NCI-H82 (cell line): ENCODE data around the gene SYT7.
A peak's percentile ranks its signal among the peaks of the same experiment; 100 is the strongest.

Source experiments
- DNase-seq: peaks from one replicate; lab custom pipeline; 2025; lab: John Stamatoyannopoulos, UW

Gene SYT7

GRCh38 chr11:61535998-61536675 is 44.7 kb downstream of the SYT7 start:
- no peak for DNase-seq

DNA sequence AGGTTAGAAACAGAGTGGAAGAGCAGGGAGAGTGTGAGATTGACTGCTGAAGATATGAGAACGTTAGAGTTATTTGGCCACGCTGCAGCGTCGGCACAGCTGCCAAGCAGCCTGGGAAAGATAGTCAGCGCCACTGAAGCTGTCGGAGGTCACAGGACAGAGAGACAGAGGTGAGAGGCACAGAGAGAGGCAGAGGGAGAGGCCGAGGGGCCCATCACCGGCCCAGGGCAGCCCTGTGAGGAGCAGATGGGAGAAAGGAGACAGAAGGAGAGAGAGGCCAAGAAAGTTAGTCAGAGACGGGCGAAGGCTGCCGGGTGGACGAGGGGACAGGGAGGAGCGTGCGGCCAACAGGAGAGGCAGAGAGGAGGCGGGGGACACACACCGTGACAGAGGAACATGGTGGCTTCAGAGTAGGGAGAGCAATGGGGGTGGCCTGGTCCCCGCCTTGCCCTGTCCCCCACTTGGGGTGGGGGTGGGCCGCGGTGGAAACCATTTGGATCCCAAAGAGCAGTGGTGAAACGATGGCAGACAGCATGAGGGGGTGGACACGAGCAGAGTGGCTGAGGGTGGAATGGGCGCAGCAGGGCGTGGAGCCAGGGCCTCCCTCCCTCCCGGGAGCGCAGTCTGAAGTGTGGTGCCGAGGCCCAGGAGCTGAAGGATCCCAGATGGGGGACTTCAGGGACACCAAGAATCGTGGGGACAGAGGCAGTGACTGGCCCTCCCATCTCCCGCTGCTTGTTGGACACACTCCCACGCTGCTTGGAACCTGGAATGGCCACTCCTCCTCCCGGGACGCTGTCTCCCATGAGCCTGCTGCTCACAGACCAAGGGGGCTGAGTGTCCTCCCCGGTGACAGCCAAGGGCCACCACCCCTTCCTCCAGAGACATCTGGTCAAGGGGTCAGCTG is 45.7 kb downstream of the SYT7 start:
- DNase-seq, result no peak

DNA sequence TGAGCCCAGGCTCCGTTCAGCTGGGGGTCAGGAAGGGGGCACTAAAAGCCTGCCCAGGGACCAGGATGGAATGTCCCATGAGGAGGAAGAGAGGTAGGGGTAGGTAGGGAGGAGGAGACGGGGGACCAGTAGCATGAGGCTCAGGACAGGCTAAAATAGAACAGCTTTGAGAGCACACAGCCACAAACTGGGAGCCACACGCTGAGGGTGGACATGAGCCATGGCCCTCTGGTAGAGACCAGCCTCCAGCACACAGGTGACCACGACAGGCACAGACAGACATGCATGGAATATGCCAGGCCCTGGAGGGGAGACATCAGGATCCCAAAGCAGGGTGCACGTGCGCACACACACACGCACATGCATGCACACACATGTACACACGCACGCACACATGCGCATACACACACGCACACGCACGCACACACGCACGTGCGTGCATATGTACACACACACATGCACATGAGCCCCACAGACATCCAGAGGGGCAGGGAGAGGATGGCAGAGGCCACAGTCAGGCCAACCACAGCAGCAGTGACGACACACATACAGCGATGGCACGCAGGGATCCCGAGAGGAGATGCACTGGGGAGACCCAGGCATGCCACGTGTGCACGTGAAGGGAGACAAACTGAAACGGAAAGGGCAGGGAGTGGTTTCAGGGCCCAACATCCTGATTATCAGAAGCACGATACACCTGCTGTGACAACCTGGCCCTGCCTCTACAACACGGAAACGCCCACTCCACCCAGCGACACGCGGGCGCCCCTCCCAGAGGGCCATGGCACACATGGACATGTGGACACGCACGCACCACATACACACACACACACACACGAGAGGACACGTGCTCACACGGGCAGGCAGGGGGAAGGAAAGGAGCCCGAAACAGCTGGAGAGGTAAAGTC is 46.6 kb downstream of the SYT7 start:
- DNase-seq, result no peak

DNA sequence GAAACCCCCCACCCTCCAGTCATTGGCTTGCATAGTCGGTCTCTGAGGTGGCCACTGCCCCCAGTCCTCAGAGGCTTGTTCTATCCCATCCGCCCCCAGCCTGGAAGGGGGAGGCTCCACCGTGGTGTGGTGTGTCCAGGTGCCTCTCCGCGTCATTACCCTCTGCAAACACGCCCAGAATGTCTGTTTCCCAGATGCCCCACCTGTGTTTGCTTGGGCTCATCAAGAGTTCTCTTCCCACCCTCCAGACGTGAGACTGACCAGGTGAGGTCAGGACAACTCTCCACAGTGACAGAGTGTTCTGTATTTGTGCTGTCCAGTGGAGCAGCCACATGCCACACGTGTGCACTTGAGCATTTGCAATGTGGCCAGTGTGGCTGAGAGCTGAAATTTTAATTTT is 47.5 kb downstream of the SYT7 start:
- DNase-seq, result no peak

- no peak for DNase-seq
Observed at GRCh38 chr11:61533039-61533375, 47.9 kb downstream of the SYT7 start.

DNA sequence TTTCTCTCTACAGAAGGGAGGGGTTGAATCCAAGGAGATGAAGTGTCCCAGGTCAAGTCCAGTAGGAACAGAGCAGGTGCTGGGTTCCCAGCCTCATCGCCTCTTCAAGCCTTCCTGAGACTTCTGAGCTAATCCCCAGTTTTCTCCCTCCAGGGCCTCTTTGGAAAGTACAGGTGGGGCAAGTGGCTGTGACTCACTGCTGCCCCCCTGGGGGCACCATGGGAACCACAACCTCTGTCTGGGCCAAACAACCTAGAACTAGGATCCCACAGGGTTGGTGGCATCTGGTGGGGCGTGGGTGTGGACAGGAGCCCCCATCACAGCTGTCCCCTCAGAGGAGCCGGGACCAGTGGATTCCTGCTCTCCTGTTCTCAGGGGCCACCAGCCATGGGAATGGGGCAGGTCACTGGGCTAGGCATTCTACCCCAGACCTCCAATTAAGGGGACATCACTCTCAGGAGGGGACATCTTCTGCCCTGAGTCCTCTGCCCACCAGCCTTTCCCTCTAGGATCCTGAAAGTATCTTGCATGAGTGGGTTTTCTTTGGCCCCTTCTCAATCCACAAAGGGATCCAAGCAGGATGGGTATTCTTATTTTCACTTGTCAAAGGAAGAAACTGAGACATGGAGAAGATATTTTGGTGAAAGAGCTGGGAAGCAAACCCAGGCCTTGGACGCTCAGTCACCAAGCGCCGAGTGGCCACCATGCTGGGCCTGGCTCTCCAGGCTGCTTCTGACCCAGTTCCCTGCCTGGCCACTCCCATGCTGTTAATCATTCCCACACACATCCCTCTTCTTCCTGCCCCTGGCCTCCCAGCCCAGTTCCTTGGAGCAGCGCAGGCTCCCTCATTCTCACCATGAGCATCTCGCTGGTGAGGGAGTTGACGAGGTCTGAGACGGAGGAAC is 48.5 kb downstream of the SYT7 start:
- DNase-seq, result peak; percentile 84

DNA sequence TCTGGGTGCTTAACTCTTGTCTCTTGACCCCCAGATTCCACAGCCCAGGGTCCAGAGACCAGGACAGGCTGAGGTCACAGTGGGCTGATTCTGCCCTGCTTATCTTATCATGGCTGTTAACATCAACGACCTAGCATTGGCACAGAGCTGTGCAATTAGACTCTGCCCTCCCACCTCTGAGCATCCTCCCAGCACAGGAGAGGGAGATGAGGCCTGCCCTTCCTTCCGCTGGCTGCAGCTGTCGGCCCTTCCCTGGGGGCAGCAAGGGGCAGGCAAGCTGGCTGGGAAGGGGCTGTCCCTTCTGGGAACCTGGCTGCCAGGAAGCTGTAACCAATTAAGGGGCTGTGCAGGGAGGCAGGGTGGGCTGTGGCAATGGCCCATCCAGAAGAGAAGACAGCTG is 49.8 kb downstream of the SYT7 start:
- no peak for DNase-seq

DNA sequence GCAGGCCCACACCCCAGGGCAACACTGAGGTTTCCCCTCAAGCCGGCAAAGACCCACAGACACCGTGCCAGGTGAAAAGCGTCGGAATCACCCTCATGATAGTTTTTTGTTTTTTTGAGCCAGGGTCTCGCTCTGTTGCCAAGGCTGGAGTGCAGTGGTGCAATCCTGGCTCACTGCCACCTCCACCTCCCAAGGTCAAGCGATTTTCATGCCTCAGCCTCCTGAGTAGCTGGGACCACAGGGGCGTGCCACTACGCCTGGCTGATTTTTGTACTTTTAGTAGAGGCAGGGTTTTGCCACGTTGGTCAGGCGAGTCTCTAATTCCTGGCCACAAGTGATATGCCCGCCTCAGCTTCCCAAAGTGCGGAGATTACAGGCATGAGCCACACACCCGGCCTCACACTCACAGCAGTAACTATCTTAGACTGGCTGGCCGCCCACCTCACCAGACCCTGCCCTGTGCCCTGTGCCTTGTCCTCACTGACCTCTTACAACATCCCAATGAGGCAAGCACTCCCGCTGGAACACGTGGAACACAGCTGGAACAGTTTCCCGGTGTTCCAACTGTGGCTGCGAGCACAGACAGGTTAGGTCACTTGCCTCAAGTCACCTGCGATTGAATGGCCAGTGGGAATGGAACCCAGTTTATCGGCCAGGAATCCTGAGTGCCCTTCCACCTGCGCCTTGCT is 51.2 kb downstream of the SYT7 start:
- no peak for DNase-seq

DNA sequence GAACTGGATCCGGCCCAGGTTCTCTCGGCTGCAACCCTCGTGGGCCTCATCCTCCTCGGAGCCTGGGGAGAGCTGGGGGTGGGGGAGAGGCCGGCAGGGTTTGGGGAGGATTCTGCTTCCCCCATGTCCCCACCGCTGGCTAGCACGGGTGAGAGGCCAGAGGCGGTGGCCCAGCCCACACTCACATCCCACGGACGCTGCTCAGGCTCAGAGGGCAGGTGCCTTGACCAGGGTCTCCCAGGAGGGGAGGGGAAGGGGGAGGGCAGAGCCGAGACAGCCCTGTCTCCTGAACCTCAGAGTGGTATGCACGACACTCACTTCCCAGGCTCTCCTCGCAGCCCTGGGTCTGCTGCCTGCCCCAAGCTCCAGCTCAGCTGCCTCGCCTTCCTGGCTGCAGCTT is 52.8 kb downstream of the SYT7 start:
- DNase-seq, result no peak

- peak; percentile 75 for DNase-seq
Observed at GRCh38 chr11:61526956-61527731, 53.7 kb downstream of the SYT7 start.

GRCh38 chr11:61526229-61526628 is 54.6 kb downstream of the SYT7 start:
- no peak for DNase-seq

DNA sequence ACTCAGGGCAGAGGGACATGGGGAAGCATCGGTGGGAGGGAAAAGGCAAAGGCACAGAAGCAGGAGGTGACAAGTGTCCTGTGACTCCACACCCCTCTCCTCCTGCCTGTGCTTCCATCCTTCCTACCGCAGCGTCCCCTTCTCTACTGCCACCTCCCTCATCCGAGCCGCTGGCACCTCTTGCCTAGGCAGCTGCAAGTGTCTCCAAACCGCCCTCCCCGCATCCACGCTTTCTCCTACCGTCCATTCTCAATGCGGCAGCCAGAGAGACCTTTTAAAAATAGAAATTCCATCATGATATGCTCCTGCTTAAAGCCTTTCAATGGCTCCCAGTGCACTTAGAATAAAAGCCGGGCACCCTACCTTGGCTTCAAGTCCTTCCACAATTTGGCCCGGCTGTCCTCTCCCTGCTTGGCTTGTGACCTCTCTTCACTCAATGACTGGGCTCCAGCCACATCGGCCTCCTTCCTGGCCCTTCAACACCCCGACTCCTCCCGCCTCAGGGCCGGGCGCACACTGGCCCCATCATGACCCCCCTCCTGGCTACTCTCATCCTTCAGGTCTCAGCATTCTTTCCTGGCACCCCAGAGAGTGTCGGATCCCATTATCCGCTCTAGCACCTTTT is 55.8 kb downstream of the SYT7 start:
- no peak for DNase-seq

- DNase-seq, result no peak
Observed at GRCh38 chr11:61524446-61524845, 56.4 kb downstream of the SYT7 start.

DNA sequence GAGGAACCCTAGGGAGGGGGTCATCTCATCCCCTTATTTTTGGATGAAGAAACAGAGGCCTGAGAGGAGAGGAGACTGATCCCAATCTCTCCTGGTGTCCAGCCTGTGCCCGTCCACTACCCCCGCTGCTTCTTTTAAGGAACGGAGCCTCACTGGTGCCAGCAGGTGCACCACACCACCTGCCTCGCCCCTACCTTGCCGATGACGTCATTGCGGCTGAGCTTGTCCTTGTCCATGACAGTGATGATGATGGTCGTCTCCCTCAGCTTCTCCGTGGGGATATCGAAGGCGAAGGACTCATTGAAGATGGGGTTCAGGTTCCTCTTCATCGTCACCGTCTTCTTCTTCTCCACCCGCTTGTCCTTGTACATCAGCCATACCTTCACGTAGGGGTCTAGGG is 58.0 kb downstream of the SYT7 start:
- no peak for DNase-seq

- DNase-seq, result no peak
Observed at GRCh38 chr11:61518032-61518795, 62.7 kb downstream of the SYT7 start.

- DNase-seq, result peak; percentile 95
Observed at GRCh38 chr11:61516675-61517572, 64.0 kb downstream of the SYT7 start.

- no peak for DNase-seq
Observed at GRCh38 chr11:61516191-61516590, 64.7 kb downstream of the SYT7 start.

GRCh38 chr11:61515686-61516085 is 65.2 kb downstream of the SYT7 start:
- DNase-seq, result no peak
